Prostate gland (tissue), 2 donors: ENCODE data around the gene PRDM16. TPM values are rescaled to one million over a fixed set of nuclear protein-coding genes. Genes with fewer than 3 reads are reported as not detected.

Source experiments
- DNase-seq: peaks from one replicate; pipeline ENCODE4 v3.0.0-alpha.2; 2019; ENCODE audit warnings: low spot score
- H3K27ac ChIP-seq, 2 donors: fragments of 200-600 bp; sonication (generic); 2 replicates each; pipeline ENCODE4 v1.5.1; 2017 to 2019
- H3K27me3 ChIP-seq: fragments of 200-600 bp; sonication (generic); replicated peaks from 2 replicates; pipeline ENCODE4 v1.5.1; 2019; ENCODE audit not compliant: insufficient read depth
- H3K36me3 ChIP-seq, 2 donors: fragments of 200-600 bp; sonication (generic); 1 replicate in 1 of 2; 2 replicates in 1 of 2; pipeline versions ENCODE4 v1.5.1 to v1.8.1; 2017 to 2019
- H3K4me1 ChIP-seq: fragments of 200-600 bp; sonication (generic); replicated peaks from 2 replicates; pipeline ENCODE4 v1.5.1; 2019
- H3K4me3 ChIP-seq, 2 donors: fragments of 200-600 bp; sonication (generic); 2 replicates each; pipeline ENCODE4 v1.5.1; 2017 to 2019
- H3K9me3 ChIP-seq: fragments of 200-600 bp; sonication (generic); 2 replicates; pipeline ENCODE4 v1.5.1; 2017
- POLR2A ChIP-seq: fragments of 450-650 bp; IDR thresholded peaks from one replicate; pipeline ENCODE4 v1.6.1; 2016; ENCODE audit warnings: antibody characterized with exemption, mild to moderate bottlenecking
- POLR2AphosphoS5 ChIP-seq: sonication (generic); formaldehyde crosslinking; IDR thresholded peaks from one replicate; pipeline ENCODE4 v1.6.1; 2017; ENCODE audit warnings: antibody characterized with exemption
- WGBS: methylation state at CpG from one replicate; pipeline ENCODE4 v1.1.5; 2018; 5-methylcytosine and 5-hydroxymethylcytosine counted together
- intact Hi-C: fragments of 100-400 bp; cut with DNase I; formaldehyde crosslinking; loops from one replicate; pipeline ENCODE4 v1.14.2; 2022
- total RNA-seq, 2 donors: library from RNA; depleted of rRNA; stranded (reverse); fragments of >200 nt; gene quantifications; one replicate each; pipeline ENCODE4 v1.1.0, GENCODE V29; 2016
- TF ChIP-seq, protein P1 (sequence below), 4 experiments: fragments of 200-600 bp in 2 of 4; fragments of 450-650 bp in 2 of 4; sonication (generic) in 2 of 4; IDR thresholded peaks; 1 replicate in 3 of 4; 2 replicates in 1 of 4; pipeline ENCODE4 v1.5.1; 2016 to 2019; ENCODE audit warnings: antibody characterized with exemption in 4 of 4, mild to moderate bottlenecking in 2 of 4, moderate library complexity in 2 of 4

The PRDM16 gene
- total RNA-seq, 2 donors from 2014 or later, result 0.23 to 6.5 TPM

GRCh38 chr1:3028531-3029282 is 40.3 kb upstream of the PRDM16 start:
- no peak overlapping the region for H3K27ac ChIP-seq
- TF ChIP-seq, protein P1, sequence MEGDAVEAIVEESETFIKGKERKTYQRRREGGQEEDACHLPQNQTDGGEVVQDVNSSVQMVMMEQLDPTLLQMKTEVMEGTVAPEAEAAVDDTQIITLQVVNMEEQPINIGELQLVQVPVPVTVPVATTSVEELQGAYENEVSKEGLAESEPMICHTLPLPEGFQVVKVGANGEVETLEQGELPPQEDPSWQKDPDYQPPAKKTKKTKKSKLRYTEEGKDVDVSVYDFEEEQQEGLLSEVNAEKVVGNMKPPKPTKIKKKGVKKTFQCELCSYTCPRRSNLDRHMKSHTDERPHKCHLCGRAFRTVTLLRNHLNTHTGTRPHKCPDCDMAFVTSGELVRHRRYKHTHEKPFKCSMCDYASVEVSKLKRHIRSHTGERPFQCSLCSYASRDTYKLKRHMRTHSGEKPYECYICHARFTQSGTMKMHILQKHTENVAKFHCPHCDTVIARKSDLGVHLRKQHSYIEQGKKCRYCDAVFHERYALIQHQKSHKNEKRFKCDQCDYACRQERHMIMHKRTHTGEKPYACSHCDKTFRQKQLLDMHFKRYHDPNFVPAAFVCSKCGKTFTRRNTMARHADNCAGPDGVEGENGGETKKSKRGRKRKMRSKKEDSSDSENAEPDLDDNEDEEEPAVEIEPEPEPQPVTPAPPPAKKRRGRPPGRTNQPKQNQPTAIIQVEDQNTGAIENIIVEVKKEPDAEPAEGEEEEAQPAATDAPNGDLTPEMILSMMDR (IDR thresholded peaks at IDR 0.05), result no peak
- no peak for TF ChIP-seq POLR2AphosphoS5
- TF ChIP-seq POLR2A, result no peak
- DNase-seq, result no peak
- H3K27me3 ChIP-seq, result peaks cover 27% of the 10 kb centered on the region
- WGBS, result 15% methylated on average over 24 of the region's 32 CpGs
- intact Hi-C loops, result no loop called here
- no peak overlapping the region for H3K4me3 ChIP-seq
- H3K4me1 ChIP-seq, result no peaks in the 10 kb centered on the region
- no peaks in the 10 kb centered on the region for H3K36me3 ChIP-seq
- no peaks in the 10 kb centered on the region for H3K9me3 ChIP-seq

DNA sequence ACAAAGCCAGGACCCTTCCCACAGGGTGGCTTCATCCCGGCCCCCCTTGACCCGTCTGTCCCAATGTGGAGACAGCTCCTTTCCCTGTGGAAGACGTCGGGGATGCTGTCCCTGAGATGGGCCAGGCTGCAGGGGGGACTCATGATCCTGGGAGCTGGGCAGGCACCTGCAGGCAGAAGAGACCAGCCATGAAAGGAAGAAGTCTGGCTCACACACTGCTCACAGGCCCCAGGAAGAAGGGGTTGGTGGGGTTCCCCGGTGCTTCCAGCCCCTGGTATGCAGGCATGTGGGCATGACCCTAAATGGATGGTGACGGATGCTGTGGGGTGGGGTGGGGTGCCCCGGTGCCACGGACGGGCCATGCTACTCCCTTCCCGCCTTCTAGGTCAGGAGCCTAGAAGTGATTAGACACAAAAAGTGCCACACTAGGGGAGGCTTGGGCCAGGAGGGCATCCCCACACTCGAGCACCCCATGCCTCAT is 39.5 kb upstream of the PRDM16 start:
- H3K27ac ChIP-seq, result no peak overlapping the region
- peaks cover 27% of the 10 kb centered on the region for H3K27me3 ChIP-seq
- H3K4me1 ChIP-seq, result no peaks in the 10 kb centered on the region
- H3K9me3 ChIP-seq, result no peaks in the 10 kb centered on the region
- WGBS, result 74% methylated on average over 9 of the region's 11 CpGs
- no peaks in the 10 kb centered on the region for H3K36me3 ChIP-seq
- H3K4me3 ChIP-seq, result no peak overlapping the region
- intact Hi-C loops, result no loop called here
- no peak for TF ChIP-seq POLR2A
- TF ChIP-seq, protein P1 (IDR thresholded peaks at IDR 0.05), result no peak
- TF ChIP-seq POLR2AphosphoS5, result no peak
- DNase-seq, result no peak

DNA sequence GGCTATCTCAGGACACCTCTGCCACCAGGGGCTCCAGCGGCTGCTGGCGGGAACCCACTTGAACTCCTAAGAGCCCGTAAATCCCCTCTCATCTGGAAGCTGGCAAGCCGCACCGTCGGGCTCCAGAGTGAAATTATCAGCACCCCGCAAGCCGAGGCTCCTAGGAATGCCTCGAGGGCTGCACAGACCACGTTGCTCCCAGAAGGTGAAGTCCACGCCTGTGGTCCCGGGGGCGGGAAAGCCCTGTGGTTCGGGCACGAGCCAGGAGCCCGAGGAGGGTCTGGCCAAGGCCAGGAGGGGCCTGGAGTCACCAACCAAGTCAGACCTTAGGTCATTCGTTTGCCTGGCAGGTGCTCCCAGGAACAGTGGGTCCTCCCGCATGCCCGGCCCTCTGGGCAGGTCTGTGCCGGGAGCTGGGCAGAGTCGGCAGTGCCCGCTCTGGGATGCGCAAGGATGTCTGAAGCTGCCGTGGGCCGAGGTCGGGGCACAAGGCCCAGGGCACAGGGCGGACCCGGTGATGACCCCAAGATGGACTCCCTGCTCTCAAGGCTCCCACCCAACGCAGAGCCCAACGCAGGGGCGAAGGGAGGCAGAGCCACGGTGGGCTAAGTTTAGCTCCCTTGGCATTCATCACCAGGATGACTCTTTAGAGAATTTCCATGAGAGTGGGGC is 38.9 kb upstream of the PRDM16 start:
- Histone ChIP-seq H3K27me3 (peaks cover 27% of the 10 kb centered on the region), H3K4me3 (no peak overlapping the region), H3K9me3 (no peaks in the 10 kb centered on the region), H3K36me3 (no peaks in the 10 kb centered on the region), H3K4me1 (no peaks in the 10 kb centered on the region), H3K27ac (no peak overlapping the region)
- WGBS, result 85% methylated on average over 32 of the region's 32 CpGs
- no peak for DNase-seq
- intact Hi-C loops, result no loop called here
- TF ChIP-seq POLR2A, result no peak
- no peak for TF ChIP-seq POLR2AphosphoS5
- TF ChIP-seq, protein P1 (IDR thresholded peaks at IDR 0.05), result no peak

- Histone ChIP-seq H3K4me3 (no peak overlapping the region), H3K9me3 (no peaks in the 10 kb centered on the region), H3K36me3 (no peaks in the 10 kb centered on the region), H3K27me3 (peaks cover 27% of the 10 kb centered on the region), H3K4me1 (no peaks in the 10 kb centered on the region), H3K27ac (no peak overlapping the region)
- intact Hi-C loops, result no loop called here
- WGBS, result 83% methylated on average over 22 of the region's 22 CpGs
- no peak for DNase-seq
- TF ChIP-seq POLR2AphosphoS5 (no peak), POLR2A (no peak)
- TF ChIP-seq, protein P1 (IDR thresholded peaks at IDR 0.05), result no peak
Observed at GRCh38 chr1:3030663-3031381, 38.2 kb upstream of the PRDM16 start.
